ENCODE data around the gene INPP5A. TPM values are rescaled to one million over a fixed set of nuclear protein-coding genes. Genes with fewer than 3 reads are reported as not detected.

Gene INPP5A
- total RNA-seq, 1 experiment from 2014 or later: 16.6 TPM

- H3K4me3 Mint-ChIP-seq (ENCODE audit: low read depth, unreplicated experiment): no peak overlapping the region
- no peak for DNase-seq
- peaks cover 4% of the 10 kb centered on the region for H3K9me3 Mint-ChIP-seq (ENCODE audit: low read depth, unreplicated experiment)
- TF ChIP-seq, protein P1, sequence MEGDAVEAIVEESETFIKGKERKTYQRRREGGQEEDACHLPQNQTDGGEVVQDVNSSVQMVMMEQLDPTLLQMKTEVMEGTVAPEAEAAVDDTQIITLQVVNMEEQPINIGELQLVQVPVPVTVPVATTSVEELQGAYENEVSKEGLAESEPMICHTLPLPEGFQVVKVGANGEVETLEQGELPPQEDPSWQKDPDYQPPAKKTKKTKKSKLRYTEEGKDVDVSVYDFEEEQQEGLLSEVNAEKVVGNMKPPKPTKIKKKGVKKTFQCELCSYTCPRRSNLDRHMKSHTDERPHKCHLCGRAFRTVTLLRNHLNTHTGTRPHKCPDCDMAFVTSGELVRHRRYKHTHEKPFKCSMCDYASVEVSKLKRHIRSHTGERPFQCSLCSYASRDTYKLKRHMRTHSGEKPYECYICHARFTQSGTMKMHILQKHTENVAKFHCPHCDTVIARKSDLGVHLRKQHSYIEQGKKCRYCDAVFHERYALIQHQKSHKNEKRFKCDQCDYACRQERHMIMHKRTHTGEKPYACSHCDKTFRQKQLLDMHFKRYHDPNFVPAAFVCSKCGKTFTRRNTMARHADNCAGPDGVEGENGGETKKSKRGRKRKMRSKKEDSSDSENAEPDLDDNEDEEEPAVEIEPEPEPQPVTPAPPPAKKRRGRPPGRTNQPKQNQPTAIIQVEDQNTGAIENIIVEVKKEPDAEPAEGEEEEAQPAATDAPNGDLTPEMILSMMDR (IDR thresholded peaks at IDR 0.05; ENCODE audit: unreplicated experiment): no peak
- CTCF ChIA-PET: no interaction called here
- intact Hi-C loops (cut with micrococcal nuclease; ENCODE audit: unreplicated experiment): no loop called here
- no peak overlapping the region for H3K27ac Mint-ChIP-seq (ENCODE audit: unreplicated experiment)
- BruUV-seq (replicated peaks): no TSS peak
- no peaks in the 10 kb centered on the region for H3K27me3 Mint-ChIP-seq (ENCODE audit: unreplicated experiment)
- no peaks in the 10 kb centered on the region for H3K4me1 Mint-ChIP-seq (ENCODE audit: low read depth, unreplicated experiment)
- peaks cover 4% of the 10 kb centered on the region for H3K36me3 Mint-ChIP-seq (ENCODE audit: insufficient read depth, unreplicated experiment)
Measured at GRCh38 chr10:132609211-132609610, 71.6 kb downstream of the INPP5A start.

- no peaks in the 10 kb centered on the region for H3K4me1 Mint-ChIP-seq (ENCODE audit: low read depth, unreplicated experiment)
- no peaks in the 10 kb centered on the region for H3K27me3 Mint-ChIP-seq (ENCODE audit: unreplicated experiment)
- CTCF ChIA-PET: no interaction called here
- intact Hi-C loops (cut with micrococcal nuclease; ENCODE audit: unreplicated experiment): no loop called here
- H3K9me3 Mint-ChIP-seq (ENCODE audit: low read depth, unreplicated experiment): no peaks in the 10 kb centered on the region
- TF ChIP-seq, protein P1 (IDR thresholded peaks at IDR 0.05; ENCODE audit: unreplicated experiment): no peak
- no TSS peak for BruUV-seq (replicated peaks)
- no peak overlapping the region for H3K27ac Mint-ChIP-seq (ENCODE audit: unreplicated experiment)
- peaks cover 4% of the 10 kb centered on the region for H3K36me3 Mint-ChIP-seq (ENCODE audit: insufficient read depth, unreplicated experiment)
- H3K4me3 Mint-ChIP-seq (ENCODE audit: low read depth, unreplicated experiment): no peak overlapping the region
- DNase-seq: no peak
Measured at GRCh38 chr10:132610071-132610701, 72.6 kb downstream of the INPP5A start.

GRCh38 chr10:132611026-132611910 lies 73.7 kb downstream of the INPP5A start:
- BruUV-seq (replicated peaks): no TSS peak
- TF ChIP-seq, protein P1 (IDR thresholded peaks at IDR 0.05; ENCODE audit: unreplicated experiment): no peak
- H3K4me1 Mint-ChIP-seq (ENCODE audit: low read depth, unreplicated experiment): no peaks in the 10 kb centered on the region
- intact Hi-C loops (cut with micrococcal nuclease; ENCODE audit: unreplicated experiment): no loop called here
- H3K36me3 Mint-ChIP-seq (ENCODE audit: insufficient read depth, unreplicated experiment): peaks cover 4% of the 10 kb centered on the region
- H3K4me3 Mint-ChIP-seq (ENCODE audit: low read depth, unreplicated experiment): no peak overlapping the region
- no peaks in the 10 kb centered on the region for H3K9me3 Mint-ChIP-seq (ENCODE audit: low read depth, unreplicated experiment)
- peak; percentile 4 for DNase-seq
- H3K27ac Mint-ChIP-seq (ENCODE audit: unreplicated experiment): no peak overlapping the region
- H3K27me3 Mint-ChIP-seq (ENCODE audit: unreplicated experiment): no peaks in the 10 kb centered on the region
- CTCF ChIA-PET: no interaction called here

DNA sequence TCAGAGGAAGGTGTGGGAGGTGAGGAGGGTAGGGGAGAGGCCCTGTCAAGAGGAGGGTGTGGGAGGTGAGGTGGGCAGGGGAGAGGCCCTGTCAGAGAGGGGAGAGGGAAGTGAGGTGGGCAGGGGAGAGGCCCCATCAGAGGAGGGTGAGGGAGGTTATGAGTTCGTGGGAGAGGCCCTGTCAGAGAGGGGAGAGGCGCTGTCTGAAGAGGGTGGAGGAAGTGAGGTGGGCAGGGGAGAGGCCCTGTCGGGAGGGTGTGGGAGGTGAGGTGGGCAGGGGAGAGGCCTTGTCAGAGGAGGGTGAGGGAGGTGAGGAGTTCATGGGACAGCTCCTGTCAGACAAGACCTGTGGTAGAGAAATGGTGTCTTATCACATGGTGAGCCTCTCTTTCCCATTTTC lies 74.4 kb downstream of the INPP5A start:
- peaks cover 4% of the 10 kb centered on the region for H3K36me3 Mint-ChIP-seq (ENCODE audit: insufficient read depth, unreplicated experiment)
- no peak overlapping the region for H3K4me3 Mint-ChIP-seq (ENCODE audit: low read depth, unreplicated experiment)
- no peaks in the 10 kb centered on the region for H3K4me1 Mint-ChIP-seq (ENCODE audit: low read depth, unreplicated experiment)
- DNase-seq: no peak
- no TSS peak for BruUV-seq (replicated peaks)
- intact Hi-C loops (cut with micrococcal nuclease; ENCODE audit: unreplicated experiment): no loop called here
- CTCF ChIA-PET: no interaction called here
- TF ChIP-seq, protein P1 (IDR thresholded peaks at IDR 0.05; ENCODE audit: unreplicated experiment): no peak
- H3K27me3 Mint-ChIP-seq (ENCODE audit: unreplicated experiment): no peaks in the 10 kb centered on the region
- H3K9me3 Mint-ChIP-seq (ENCODE audit: low read depth, unreplicated experiment): no peaks in the 10 kb centered on the region
- H3K27ac Mint-ChIP-seq (ENCODE audit: unreplicated experiment): no peak overlapping the region

Data from Calu3 (cell line).